A673 (cell line): ENCODE measurements around the gene PKD2L2. TPM values are rescaled to one million over a fixed set of nuclear protein-coding genes. Genes with fewer than 3 reads are reported as not detected.

Source experiments
- BruUV-seq: library from RNA; stranded (reverse); fragments of 400-500 nt; replicated peaks from 2 replicates; lab custom pipeline; 2021; lab: Mats Ljungman, UMichigan
- CTCF ChIA-PET: fragments of 300-600 bp; sonication (Branson Sonifier 250); formaldehyde crosslinking; loops from one replicate; lab custom pipeline; 2022; ENCODE audit warnings: antibody characterized with exemption; lab: Charles Lee
- POLR2A ChIA-PET: fragments of 300-600 bp; sonication (Branson Sonifier 250); formaldehyde crosslinking; loops from one replicate; lab custom pipeline; 2022; ENCODE audit warnings: antibody characterized with exemption; ENCODE audit not compliant: low non-redundant PET; lab: Charles Lee
- DNase-seq: peaks from one replicate; pipeline ENCODE4 v3.0.0-alpha.2; 2015; ENCODE audit warnings: low spot score
- H3K27ac ChIP-seq: fragments of 200-600 bp; sonication (generic); 2 replicates; pipeline ENCODE4 v1.5.1; 2016; ENCODE audit warnings: mixed run types, low read depth, mild to moderate bottlenecking, mixed read lengths, antibody characterized with exemption, low read length; ENCODE audit not compliant: poor library complexity, severe bottlenecking
- H3K27me3 ChIP-seq: fragments of 200-600 bp; sonication (generic); replicated peaks from 2 replicates; pipeline ENCODE4 v1.6.1; 2017; ENCODE audit warnings: mixed run types, low read depth, mild to moderate bottlenecking, mixed read lengths, antibody characterized with exemption, low read length; ENCODE audit not compliant: insufficient read depth, poor library complexity
- H3K36me3 ChIP-seq: fragments of 200-600 bp; sonication (generic); 2 replicates; pipeline ENCODE4 v1.6.1; 2016; ENCODE audit warnings: mixed run types, mild to moderate bottlenecking, mixed read lengths, antibody characterized with exemption, low read length; ENCODE audit not compliant: insufficient read depth, poor library complexity, severe bottlenecking
- H3K4me1 ChIP-seq: fragments of 200-600 bp; sonication (generic); 2 replicates; pipeline ENCODE4 v1.6.1; 2017; ENCODE audit warnings: mixed run types, mild to moderate bottlenecking, mixed read lengths, antibody characterized with exemption, low read length; ENCODE audit not compliant: insufficient read depth, poor library complexity, severe bottlenecking
- H3K4me3 ChIP-seq: fragments of 200-600 bp; sonication (generic); 2 replicates; pipeline ENCODE4 v1.5.1; 2016; ENCODE audit warnings: low read depth, mixed run types, mild to moderate bottlenecking, mixed read lengths, low read length; ENCODE audit not compliant: poor library complexity, severe bottlenecking
- H3K9me3 ChIP-seq: fragments of 200-600 bp; sonication (generic); 2 replicates; pipeline ENCODE4 v1.6.1; 2016; ENCODE audit warnings: mixed run types, low read depth, mild to moderate bottlenecking, mixed read lengths, antibody characterized with exemption, low read length; ENCODE audit not compliant: poor library complexity, severe bottlenecking
- CTCF ChIP-seq: fragments of 300-800, 200-600 bp; sonication (generic); conservative IDR thresholded peaks from 2 replicates; pipeline ENCODE4 v1.5.1; 2017; ENCODE audit warnings: low read depth, mild to moderate bottlenecking, antibody characterized with exemption, low read length, moderate library complexity, mixed read lengths
- EZH2 ChIP-seq: fragments of 200-600 bp; sonication (generic); IDR thresholded peaks from 2 replicates; pipeline ENCODE4 v1.6.1; 2017; ENCODE audit warnings: borderline replicate concordance, low read depth, mild to moderate bottlenecking, mixed read lengths, antibody characterized with exemption, low read length; ENCODE audit not compliant: poor library complexity, severe bottlenecking
- intact Hi-C: fragments of 100-400 bp; cut with micrococcal nuclease; formaldehyde crosslinking; loops from one replicate; pipeline ENCODE4 v1.10.0; 2022; ENCODE audit not compliant: unreplicated experiment
- total RNA-seq: library from RNA; stranded (reverse); gene quantifications from 2 replicates; pipeline ENCODE4 v1.2.3, GENCODE V29; 2021

PKD2L2 gene
- total RNA-seq, 1 experiment from 2014 or later = not detected

- Histone ChIP-seq H3K27ac (no peak overlapping the region), H3K36me3 (no peaks in the 10 kb centered on the region), H3K4me3 (no peak overlapping the region), H3K4me1 (no peaks in the 10 kb centered on the region), H3K9me3 (no peaks in the 10 kb centered on the region), H3K27me3 (no peaks in the 10 kb centered on the region)
- no TSS peak for BruUV-seq
- intact Hi-C loops = no loop called here
- TF ChIP-seq EZH2 (no peak), CTCF (no peak)
- ChIA-PET POLR2A (interaction anchor here (0.6 kb wide), 1 partner anchor 9 kb away, joined by 13 read pairs; no protein-coding TSS in a partner anchor), CTCF (no interaction called here)
- DNase-seq = no peak
These were observed 793 bp upstream of the PKD2L2 start for GRCh38 chr5:137888466-137888862.

- Histone ChIP-seq H3K9me3 (no peaks in the 10 kb centered on the region), H3K4me3 (no peak overlapping the region), H3K27ac (no peak overlapping the region), H3K27me3 (no peaks in the 10 kb centered on the region), H3K4me1 (no peaks in the 10 kb centered on the region), H3K36me3 (no peaks in the 10 kb centered on the region)
- intact Hi-C loops = no loop called here
- TF ChIP-seq CTCF (no peak), EZH2 (no peak)
- DNase-seq = no peak
- ChIA-PET POLR2A (no interaction called here), CTCF (no interaction called here)
- no TSS peak for BruUV-seq
These were observed 1.6 kb downstream of the PKD2L2 start for GRCh38 chr5:137890845-137891244.

GRCh38 chr5:137891849-137892248 lies 2.6 kb downstream of the PKD2L2 start:
- no peak for DNase-seq
- peak; percentile 32; the same call in 1 of the 2 replicates for TF ChIP-seq CTCF
- no peak for TF ChIP-seq EZH2
- no TSS peak for BruUV-seq
- Histone ChIP-seq H3K9me3 (no peaks in the 10 kb centered on the region), H3K27me3 (no peaks in the 10 kb centered on the region), H3K4me3 (no peak overlapping the region), H3K4me1 (no peaks in the 10 kb centered on the region), H3K27ac (no peak overlapping the region), H3K36me3 (no peaks in the 10 kb centered on the region)
- intact Hi-C loops = no loop called here
- POLR2A ChIA-PET = no interaction called here
- CTCF ChIA-PET = no interaction called here
